AG20443 (cell line): Measurements from ENCODE around the gene ACVR1.
A peak's percentile ranks its signal among the peaks of the same experiment; 100 is the strongest.

Experiments used
- DNase-seq: peaks from one replicate; pipeline ENCODE4 v3.0.0; 2012; ENCODE audit warnings: low spot score, mixed read lengths

ACVR1 gene

DNA sequence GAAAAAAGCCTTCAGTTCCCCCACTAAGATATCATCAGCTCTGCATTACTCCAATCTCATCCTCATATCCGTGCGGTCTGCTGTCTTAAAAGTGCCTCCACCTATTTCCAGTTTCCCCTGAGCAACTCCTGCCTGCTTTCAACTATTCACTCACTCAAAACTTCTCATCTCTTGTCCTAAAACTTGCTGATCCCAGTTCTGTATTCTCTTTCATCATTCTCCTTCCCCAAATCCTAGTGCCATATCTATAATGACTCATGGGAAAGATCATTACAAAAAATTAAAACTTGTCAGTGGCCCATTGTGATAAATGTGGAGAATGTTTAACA is 20.0 kb downstream of the ACVR1 start:
- no peak for DNase-seq

DNA sequence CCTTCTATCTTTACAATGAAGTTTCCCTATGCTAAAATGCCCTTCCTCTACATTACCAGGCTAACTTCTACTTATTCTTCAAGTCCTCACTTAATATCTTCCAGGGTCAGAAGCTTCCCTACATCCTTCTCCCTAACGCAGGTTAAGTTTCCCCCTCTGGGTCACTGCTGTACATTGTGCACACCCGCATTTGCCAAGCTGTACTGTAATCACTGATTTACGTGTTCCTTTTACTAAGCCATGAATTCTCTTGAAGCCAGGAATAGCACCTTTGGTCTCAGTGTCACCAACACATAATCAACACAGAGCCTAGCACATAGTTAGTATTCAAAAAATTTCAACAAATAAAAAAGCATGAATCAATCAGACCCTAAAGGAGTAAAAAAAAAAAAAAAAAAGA is 22.3 kb downstream of the ACVR1 start:
- no peak for DNase-seq

DNA sequence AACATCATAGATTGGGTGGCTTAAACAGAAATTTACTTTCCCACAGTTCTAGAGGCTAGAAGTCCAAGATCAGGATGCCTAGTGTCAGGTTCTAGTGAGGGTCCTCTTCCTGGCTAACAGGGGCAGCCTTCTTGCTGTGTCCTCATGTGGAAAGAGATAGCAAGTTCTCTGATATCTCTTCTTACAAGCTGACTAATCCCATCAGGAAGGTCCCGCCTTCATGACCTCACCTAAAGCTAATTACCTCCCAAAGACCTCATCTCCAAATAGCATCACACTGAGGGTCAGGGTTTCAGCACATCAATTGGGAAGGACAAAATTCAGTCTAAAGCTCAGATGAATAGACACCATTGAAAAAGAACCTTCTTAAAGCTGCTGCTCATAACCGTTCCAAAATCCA is 22.9 kb downstream of the ACVR1 start:
- DNase-seq: no peak

DNA sequence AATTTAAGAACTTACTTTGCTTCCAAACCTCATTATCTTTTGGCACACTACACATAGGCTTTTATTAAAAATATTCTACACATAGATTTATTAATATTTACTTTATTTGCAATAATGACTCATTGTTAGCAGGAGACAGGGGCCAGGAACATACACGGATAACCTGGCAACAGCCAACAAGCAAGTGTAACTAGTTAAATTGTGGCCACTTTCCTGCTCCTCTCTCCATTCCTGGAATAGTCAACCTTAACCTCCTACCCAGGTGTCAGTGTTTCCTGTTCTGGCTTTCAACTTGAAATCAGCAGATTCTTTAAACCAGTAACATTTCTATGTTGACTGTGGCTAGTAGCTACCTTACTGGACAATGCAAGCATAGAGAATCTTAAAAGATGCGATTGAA is 26.5 kb downstream of the ACVR1 start:
- no peak for DNase-seq

DNA sequence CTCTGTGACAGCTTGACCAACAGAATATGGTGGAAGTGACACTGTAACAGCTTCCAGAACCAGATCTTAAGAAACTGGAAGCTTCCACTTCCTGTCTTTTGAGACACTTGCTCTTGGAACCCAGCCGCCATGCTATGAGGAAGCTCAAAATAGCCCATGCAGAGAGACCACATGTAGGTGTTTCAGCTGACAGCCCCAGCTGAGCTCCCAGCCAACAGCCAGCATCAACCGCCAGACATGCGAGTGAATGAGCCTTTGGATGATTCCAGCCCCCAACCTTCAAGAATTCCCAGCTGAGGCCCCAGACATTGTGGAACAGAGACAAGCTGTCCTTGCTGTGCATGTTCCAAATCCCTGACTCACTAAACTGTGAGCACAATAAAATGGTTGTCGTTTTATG is 27.9 kb downstream of the ACVR1 start:
- DNase-seq: no peak

DNA sequence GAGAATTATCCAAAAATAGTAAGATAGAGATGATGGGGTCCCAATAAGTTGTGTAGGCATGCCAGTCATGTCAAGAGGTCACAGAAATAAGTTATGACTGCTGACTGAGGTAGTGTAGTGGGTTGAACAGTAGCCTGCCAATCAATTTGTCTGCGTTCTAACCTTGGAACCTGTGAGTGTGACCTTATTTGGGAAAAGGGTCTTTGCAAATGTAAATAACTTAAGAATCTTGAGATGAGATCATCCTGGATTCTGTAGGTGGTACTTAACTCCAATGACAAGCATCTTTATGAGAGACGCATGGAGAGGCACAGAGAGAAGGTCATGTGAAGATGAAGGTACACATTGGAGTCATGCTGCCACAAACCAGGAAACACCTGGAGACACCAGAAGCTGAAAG is 31.0 kb downstream of the ACVR1 start:
- DNase-seq: no peak

DNA sequence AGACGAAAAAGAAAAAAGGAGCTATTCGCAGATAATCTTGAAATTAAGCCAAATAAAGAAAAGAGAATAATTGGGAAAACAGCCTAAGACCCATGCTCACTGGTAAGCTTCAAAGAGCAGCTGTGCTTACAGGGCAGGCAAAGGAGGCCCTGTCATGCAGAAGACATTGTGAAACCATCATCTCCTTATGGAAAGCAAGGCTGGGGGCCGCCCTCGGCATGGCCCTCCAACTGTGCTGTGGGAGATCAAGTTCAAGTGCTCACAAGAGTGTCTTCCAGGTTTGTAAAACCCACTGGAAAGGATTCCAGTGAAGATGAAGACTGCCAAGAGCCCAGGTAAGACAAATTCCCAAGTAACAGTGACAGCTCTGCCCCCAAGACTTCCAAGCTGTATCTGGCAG is 32.2 kb downstream of the ACVR1 start:
- no peak for DNase-seq

DNA sequence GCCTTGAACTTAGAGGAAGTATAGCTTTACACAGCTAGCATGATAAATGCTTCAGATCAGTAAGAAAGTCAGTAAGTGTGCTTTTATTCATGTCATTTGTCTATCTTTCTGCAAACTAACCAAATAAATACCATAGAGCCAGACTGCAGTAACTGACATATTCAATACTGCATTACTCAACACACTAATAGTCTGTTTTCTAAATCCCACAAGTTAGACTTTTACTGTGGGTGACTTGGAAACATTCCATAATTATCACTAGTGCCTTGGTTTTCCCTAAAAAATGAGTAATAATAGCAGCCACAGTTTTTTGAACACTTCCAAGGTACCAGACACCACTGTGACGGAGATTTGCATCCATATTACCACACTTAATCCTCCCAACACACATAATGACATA is 33.0 kb downstream of the ACVR1 start:
- DNase-seq: no peak

DNA sequence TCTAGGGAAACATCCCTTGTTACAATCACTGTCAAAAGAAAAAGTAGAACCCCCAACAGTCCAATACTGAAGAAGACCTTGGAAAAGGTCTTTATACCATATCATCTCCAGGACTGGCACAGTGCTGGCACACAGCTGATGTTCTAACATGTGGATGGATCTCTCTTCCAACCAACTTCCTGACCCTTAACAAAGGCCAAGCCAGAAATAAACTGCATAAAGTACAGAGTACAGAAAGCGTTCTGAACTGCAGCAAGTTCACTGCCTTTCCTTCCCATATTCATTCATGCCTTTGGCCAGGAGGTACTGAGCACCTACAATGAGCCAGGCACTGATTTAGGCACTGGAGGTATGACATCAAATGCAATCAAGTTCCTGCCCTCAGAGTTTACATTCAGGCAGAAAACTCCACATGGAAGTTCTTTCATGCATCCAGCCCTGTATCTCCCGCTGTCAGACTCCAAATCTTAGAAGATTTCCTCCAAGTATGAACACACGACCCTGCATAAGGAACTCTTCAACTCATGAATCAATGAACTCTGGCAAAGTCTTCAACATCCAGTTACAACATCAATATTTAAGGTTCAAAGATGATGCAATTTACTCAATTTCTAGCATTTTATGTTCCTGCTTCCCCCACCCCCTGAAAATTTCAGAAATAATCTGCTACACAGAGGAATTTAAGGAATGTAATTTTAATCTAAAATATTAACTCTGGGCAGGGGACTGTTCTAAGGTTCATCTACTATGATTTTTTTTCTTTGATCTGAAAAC is 33.8 kb downstream of the ACVR1 start:
- DNase-seq: no peak

DNA sequence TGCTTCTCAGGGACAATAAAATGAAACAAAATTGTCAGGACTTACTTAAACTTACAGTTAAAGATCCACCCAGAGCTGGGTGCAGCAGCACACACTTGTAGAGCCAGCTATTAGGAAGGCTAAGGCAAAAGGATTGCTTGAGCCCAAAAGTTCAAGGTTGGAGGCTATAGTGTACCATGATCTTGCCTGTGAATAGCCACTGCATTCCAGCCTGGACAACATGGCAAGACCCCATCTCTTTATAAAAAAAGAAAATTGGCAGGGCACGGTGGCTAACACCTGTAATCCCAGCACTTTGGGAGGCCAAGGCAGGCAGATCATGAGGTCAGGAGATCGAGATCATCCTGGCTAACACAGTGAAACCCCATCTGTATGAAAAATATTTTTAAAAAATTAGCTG is 34.6 kb downstream of the ACVR1 start:
- no peak for DNase-seq

DNA sequence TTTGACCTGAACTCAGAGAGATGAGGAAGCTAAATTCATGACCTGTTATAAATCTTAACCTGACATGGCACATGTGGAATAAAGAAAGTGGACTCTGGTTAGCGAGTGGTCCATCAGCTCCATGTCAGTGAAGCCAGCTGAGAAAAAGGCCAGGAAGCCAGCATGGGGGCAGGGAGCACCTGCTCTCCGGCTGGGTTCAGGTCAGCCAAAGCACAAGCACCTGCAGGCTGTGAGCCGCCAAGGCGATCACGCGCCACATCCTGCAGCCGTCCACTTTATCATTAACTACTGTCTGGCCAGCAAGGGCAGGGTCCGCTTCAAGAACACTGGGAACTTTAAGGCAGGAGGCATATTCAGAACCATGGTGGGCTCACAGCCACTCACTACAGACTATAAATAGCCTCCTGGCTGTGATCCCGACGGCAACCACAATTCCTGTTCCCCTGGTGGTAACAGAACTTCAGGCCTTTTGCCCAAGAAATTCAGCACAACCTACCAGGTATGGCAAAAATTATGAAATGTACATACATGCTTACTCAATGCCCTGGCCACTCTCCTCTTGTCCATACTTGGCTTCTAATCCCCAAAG is 35.5 kb downstream of the ACVR1 start:
- no peak for DNase-seq

DNA sequence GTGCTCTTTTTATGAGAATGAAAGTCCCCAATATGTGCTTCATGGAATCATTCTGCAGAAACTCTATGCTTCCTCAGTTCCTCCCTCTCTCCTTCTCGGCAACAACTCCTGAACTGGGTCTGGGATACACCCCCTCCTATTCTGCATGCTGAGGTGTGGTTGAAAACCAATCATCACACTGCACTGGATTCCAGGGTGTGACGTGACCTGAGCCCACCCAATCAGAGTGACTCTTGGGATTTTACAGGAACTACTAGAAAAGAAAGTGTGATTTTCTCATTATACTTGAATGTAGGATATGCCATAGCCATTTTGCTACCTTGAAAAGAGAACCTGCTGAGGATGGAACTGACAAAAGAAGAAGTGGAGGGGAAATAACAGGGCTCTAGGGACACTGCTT is 36.3 kb downstream of the ACVR1 start:
- no peak for DNase-seq

DNA sequence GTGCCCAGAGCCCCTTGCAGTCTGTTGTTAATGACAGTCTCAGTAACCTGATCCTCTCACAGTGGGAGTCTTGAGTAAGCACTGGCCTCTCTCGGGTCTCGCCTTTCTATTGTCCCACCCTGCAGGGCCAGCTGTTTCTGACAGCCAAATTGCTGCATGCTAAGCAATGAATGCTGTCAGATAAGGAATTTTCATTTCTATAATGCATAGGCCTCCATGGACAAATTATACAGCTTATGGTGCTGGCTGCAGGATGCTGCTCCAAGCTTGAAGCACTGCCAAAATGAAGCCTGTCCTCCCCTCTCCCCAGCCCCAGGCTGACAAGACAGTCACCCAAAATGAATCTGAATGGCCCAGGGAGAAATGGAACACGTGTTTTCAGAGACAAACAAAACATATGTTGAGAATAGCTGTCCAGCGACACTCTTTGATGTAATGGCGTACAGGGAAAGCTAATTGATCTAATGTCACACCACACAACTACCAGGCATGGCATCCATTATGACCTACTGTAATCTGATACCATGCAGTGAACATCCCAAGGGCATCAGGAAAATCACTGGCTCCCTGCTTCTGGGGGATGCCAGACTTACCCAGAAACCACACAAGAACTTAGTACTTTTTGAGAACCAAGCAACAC is 36.8 kb downstream of the ACVR1 start:
- DNase-seq: peak; percentile 39

DNA sequence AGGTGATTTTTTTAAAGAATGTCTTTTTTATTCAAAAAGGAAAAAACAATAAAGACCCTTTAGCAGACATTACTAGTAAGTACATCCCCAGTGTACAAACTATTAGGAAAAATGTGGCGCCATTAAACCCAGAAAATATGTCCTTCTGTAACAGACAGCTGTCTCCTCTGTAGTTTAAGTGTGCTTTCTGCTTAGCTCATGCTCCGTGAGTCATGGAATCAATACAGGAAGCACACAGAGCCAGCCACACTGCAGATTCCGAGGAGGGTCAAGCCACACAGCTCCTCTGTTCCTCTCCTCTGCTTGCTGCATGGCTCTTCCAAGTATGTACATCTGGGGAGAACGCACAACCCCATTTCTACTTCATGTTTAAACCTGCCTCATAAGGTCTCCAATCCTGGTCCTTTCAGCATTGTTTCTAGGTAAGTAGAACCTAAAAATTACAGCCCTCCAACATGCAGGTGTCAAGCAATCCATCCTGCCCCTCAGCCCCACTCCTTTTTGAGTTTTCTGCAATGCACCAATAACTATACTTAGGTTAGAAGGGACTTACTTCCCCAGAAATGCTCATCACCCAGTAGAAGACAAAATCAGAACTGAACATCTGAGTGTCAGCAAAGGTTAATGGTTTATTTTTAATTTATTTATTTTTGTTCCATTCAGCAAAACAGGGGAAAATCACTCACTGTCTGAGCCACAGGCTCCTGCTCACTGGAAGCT is 37.5 kb downstream of the ACVR1 start:
- peak; percentile 73 for DNase-seq

DNA sequence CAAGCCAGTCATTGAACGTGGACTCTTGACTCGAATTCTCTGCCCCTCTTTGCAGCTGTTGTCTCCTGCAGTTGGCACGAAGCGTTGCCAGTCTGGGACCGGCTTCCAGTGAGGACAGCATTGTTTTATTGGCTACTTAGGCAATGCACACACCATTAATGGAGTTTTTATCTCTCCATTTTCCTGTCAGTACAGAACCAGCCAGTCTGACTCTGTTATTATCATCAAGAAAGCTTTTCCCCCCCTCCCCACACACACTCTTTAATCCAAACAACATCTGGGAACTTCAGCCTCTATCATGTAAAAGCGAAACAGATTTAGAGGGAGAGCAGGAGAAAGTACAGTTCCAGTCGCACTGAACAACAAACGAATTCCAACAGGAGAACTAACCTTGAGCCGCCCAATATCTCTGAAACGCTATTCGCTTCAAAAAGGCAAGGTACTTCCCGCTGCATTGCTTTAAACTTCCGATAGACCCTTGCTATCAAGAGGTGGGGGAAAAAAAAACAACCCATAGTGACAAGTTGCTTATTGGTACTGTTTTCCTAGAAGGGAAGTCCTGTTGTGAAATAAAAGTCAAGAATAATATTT is 38.2 kb downstream of the ACVR1 start:
- peak; percentile 40 for DNase-seq

DNA sequence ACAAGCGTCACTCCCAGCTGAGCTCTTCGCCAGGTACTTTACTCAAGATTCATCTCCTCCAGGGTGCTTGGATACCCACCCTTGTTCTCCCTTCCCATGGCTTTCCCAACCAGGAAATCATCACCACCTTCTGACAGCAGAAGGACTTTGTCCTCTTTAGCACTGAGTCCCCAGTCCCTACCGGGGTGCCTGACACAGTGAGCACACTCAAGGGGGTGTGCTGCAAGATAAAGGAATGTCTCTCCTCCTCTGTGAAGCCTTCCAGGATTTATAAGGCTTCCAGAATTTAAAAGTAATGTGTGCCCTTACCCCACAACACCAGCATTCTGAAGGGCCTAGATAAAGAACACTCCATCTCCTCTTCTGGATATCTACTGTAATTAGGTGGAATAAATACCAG is 39.6 kb downstream of the ACVR1 start:
- no peak for DNase-seq

DNA sequence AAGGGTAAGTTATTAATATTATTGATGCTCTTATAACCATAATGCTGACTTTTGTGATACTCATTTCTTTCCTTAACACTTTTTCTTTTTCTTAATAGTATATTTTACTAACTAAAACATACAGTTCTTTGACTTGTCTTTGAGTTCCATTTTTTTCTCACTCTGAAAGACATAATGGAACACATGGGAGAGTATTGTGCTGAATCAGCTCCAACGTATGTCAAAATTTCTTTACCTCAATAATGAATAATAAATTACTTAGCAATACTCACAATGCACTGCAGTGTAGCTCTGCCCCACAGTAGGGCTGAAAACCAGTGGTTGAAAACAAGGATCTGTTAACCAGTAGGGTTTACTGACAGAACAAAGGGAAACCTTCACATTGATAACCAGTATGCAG is 40.7 kb downstream of the ACVR1 start:
- DNase-seq: no peak

DNA sequence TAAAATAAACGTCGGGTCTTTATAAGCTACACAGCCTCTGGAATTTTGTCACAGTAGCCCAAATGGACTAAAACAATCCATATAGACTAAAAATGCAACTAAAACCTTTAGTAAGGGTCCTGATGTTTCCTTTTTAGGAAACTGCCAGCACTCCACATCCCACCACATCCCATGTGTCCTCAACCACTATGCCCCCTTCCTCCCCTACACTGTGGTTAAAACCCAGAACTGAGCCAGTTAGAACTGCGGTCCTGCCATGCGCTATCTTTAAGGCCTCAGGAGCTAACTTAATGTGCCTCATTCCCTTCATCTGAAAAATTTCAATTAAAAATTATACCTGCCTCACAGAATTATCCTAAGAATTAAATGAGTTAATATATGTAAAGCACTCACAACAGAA is 41.1 kb downstream of the ACVR1 start:
- DNase-seq: no peak

DNA sequence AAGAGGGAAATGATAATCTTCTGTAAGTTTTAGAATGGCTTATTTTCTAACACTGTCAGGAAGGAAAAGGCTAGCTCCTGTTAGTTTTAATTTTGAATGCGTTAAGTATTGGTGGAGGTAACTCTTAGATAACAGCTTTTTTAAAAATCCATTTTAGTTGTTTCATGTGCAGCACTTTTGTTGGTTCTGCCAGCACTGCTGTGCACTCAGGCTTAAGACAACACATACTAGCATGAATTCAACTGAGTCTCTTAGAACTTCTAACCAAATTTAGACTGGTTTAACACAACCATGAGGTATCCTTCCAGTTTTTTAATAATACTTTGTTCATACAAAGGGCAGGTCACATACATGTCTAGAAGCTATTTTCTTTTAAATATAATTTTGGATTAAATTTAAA is 42.4 kb downstream of the ACVR1 start:
- no peak for DNase-seq

DNA sequence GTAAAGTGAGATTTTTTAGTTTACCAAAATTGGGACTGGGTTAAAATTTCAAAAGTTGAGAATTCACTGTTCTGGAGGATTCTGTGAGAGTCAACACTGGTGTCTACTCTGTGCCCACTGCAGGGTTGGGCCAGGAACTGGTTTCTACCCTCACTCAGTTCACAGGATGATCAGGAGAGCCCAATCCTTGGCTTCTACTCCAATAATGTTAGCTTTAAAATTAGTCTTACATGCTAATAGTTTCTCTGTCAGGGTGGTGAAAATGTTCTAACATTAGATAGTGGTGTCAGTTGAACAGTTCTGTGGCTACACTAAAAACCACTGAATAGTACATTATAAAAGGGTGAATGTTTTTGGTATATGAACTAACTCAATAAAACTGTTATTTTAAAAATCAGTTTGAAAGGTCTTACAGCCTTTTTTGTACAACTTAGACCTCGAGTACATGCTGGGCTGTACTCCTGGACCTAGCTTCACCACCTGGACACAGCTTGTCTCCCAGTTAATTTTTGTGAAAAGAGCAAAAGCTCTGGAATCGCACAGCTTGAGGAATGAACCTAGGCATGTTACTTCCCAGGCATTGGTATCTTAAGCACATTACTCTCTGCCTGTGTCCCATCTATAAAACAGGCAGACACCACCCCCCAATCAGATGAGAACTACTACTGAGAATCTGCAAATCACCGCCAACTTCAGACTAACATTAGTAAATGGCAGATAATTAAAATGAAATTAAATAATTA is 44.4 kb downstream of the ACVR1 start:
- no peak for DNase-seq

DNA sequence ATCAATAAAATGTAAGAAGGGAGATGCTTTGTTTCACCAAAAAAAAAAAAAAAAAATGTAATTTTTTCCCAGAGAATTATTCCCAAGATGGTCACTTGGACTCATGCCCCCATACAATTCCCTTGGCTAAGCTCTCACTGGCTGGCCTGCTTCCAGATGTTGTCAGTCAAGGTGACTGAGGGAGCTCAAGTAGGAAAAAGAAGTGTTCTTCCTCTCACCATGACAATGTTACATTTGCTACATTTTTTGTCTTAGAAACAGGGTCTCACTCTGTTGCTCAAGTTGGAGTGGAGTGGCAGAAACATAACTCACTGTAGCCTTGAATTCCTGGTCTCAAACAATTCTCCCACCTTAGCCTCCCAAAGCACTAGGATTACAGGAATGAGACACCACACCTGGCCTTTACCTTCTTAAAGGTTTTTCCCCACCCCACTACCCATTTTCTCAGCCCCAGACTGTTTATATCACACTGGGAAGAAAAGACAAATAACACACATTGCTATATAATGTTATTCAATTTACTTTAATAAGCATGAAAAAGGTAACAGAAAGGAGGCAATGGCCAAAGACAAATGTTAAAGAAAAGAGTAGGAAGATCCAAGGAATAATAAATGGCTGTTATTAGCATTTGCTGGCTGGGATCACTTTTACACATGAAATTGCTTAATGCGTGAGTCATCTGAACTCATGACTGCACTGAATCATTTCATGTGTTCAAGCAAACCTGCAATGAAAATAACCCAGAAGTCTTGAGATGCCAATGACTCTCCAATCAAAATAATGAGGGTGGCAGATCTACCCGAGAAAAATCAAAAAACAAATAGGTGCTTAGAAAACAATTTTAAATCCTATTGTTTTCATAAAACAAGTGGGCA is 45.2 kb downstream of the ACVR1 start:
- DNase-seq: peak; percentile 83
